H1 (cell line): ENCODE measurements around the gene RCBTB2. TPM values are rescaled to one million over a fixed set of nuclear protein-coding genes. Genes with fewer than 3 reads are reported as not detected.

Experiments used
- CTCF ChIA-PET: fragments of 300-600 bp; sonication (Branson Sonifier 250); formaldehyde crosslinking; loops from one replicate; lab custom pipeline; 2021; ENCODE audit not compliant: partially characterized antibody; lab: Charles Lee
- POLR2A ChIA-PET: fragments of 300-600 bp; sonication (Branson Sonifier 250); formaldehyde crosslinking; loops from one replicate; lab custom pipeline; 2021; ENCODE audit warnings: inconsistent platforms; ENCODE audit not compliant: partially characterized antibody; lab: Charles Lee
- DNase-seq, 2 experiments: peaks; one replicate each; pipeline versions ENCODE4 v3.0.0 to v3.0.0-alpha.2; 2010 to 2022; ENCODE audit warnings: low spot score in 2 of 2, low read depth in 1 of 2, mixed read lengths in 1 of 2
- FAIRE-seq: peaks from 2 replicates; lab custom pipeline; 2011; peaks lifted over from hg19 to GRCh38; lab: Jason Lieb, UNC
- H2AFZ ChIP-seq: 2 replicates; pipeline ENCODE4 v1.8.1; 2012; ENCODE audit warnings: low read length, inconsistent platforms
- H2AK5ac ChIP-seq: 2 replicates; pipeline ENCODE4 v1.6.1; 2013; ENCODE audit warnings: low read depth, low read length
- H2BK120ac ChIP-seq: replicated peaks from 2 replicates; pipeline ENCODE3; 2013; ENCODE audit warnings: low read depth, low read length, inconsistent platforms
- H2BK12ac ChIP-seq: 2 replicates; pipeline ENCODE4 v1.6.1; 2013; ENCODE audit warnings: low read depth, low read length
- H2BK15ac ChIP-seq: 2 replicates; pipeline ENCODE4 v1.6.1; 2013; ENCODE audit warnings: low read length
- H2BK20ac ChIP-seq: 2 replicates; pipeline ENCODE4 v1.6.1; 2013; ENCODE audit warnings: low read length
- H2BK5ac ChIP-seq: 2 replicates; pipeline ENCODE4 v1.6.1; 2013; ENCODE audit warnings: low read depth, low read length
- H3K14ac ChIP-seq: 2 replicates; pipeline ENCODE4 v1.6.1; 2013; ENCODE audit warnings: inconsistent platforms; ENCODE audit not compliant: insufficient read length
- H3K18ac ChIP-seq: 2 replicates; pipeline ENCODE4 v1.6.1; 2013; ENCODE audit warnings: low read length; ENCODE audit errors: extremely low read depth
- H3K23ac ChIP-seq: 2 replicates; pipeline ENCODE4 v1.6.1; 2013; ENCODE audit warnings: inconsistent platforms; ENCODE audit not compliant: insufficient read length
- H3K23me2 ChIP-seq: 2 replicates; pipeline ENCODE4 v1.6.1; 2013; ENCODE audit warnings: low read depth, low read length
- H3K27ac ChIP-seq: 2 replicates; pipeline ENCODE4 v1.6.1; 2011; ENCODE audit warnings: low read depth, low read length, inconsistent platforms
- H3K27me3 ChIP-seq, 4 experiments: replicated peaks in 1 of 4; 1 replicate in 1 of 4; 2 replicates in 3 of 4; pipeline versions ENCODE4 v1.6.1 to v1.8.1; 2011 to 2013; ENCODE audit warnings: low read length in 3 of 4, mild to moderate bottlenecking in 3 of 4, inconsistent platforms in 2 of 4, mixed read lengths in 2 of 4, moderate library complexity in 1 of 4; ENCODE audit not compliant: control insufficient read depth in 3 of 4, insufficient read depth in 3 of 4; ENCODE audit errors: extremely low read depth in 1 of 4
- H3K36me3 ChIP-seq, 4 experiments: 2 replicates each; pipeline versions ENCODE4 v1.6.1 to v1.8.1; 2011 to 2013; ENCODE audit warnings: mild to moderate bottlenecking in 4 of 4, low read length in 3 of 4, moderate library complexity in 2 of 4, control low read depth in 1 of 4, inconsistent platforms in 1 of 4; ENCODE audit not compliant: insufficient read depth in 4 of 4, control insufficient read depth in 2 of 4
- H3K4ac ChIP-seq: replicated peaks from 2 replicates; pipeline ENCODE3; 2013; ENCODE audit warnings: low read length, low read depth, mixed read lengths, inconsistent platforms; ENCODE audit not compliant: insufficient read length
- H3K4me1 ChIP-seq, 4 experiments: replicated peaks in 1 of 4; 1 replicate in 1 of 4; 2 replicates in 3 of 4; pipeline versions ENCODE4 v1.6.1 to v1.8.1; 2011 to 2013; ENCODE audit warnings: low read length in 3 of 4, inconsistent platforms in 2 of 4, mixed read lengths in 1 of 4; ENCODE audit not compliant: insufficient read depth in 4 of 4, control insufficient read depth in 3 of 4
- H3K4me2 ChIP-seq, 2 experiments: 2 replicates each; pipeline versions ENCODE4 v1.6.1 to v1.8.1; 2011 to 2013; ENCODE audit warnings: low read depth in 2 of 2, low read length in 2 of 2, control low read depth in 1 of 2, inconsistent platforms in 1 of 2, mild to moderate bottlenecking in 1 of 2; ENCODE audit not compliant: insufficient read depth in 1 of 2
- H3K4me3 ChIP-seq, 4 experiments: fragments of 200-600, 300-600 bp in 1 of 4; sonication (generic), shearing (Covaris generic), sonication (Bioruptor Twin) in 1 of 4; 2 replicates each; pipeline versions ENCODE4 v1.5.1 to v1.8.1; 2011 to 2016; ENCODE audit warnings: low read length in 4 of 4, low read depth in 3 of 4, control low read depth in 2 of 4, inconsistent platforms in 2 of 4, mild to moderate bottlenecking in 2 of 4, mixed read lengths in 1 of 4, moderate library complexity in 1 of 4; ENCODE audit not compliant: insufficient read depth in 2 of 4; ENCODE audit errors: extremely low read depth in 1 of 4
- H3K56ac ChIP-seq: replicated peaks from 2 replicates; pipeline ENCODE3; 2013; ENCODE audit warnings: low read depth, mild to moderate bottlenecking, mixed read lengths, low read length, inconsistent platforms; ENCODE audit not compliant: insufficient read length
- H3K79me1 ChIP-seq: 2 replicates; pipeline ENCODE4 v1.6.1; 2013; ENCODE audit warnings: low read depth, low read length, control low read depth
- H3K79me2 ChIP-seq, 2 experiments: 2 replicates each; pipeline versions ENCODE4 v1.6.1 to v1.8.1; 2012 to 2013; ENCODE audit warnings: low read length in 2 of 2, mild to moderate bottlenecking in 2 of 2, inconsistent platforms in 1 of 2; ENCODE audit not compliant: insufficient read depth in 2 of 2, control insufficient read depth in 1 of 2
- H3K9ac ChIP-seq, 4 experiments: replicated peaks in 1 of 4; 1 replicate in 1 of 4; 2 replicates in 3 of 4; pipeline versions ENCODE4 v1.6.1 to v1.8.1; 2011 to 2013; ENCODE audit warnings: low read depth in 3 of 4, low read length in 3 of 4, control low read depth in 2 of 4, mild to moderate bottlenecking in 2 of 4, moderate library complexity in 2 of 4, inconsistent platforms in 1 of 4; ENCODE audit errors: extremely low read depth in 1 of 4
- H3K9me3 ChIP-seq, 2 experiments: 2 replicates each; pipeline versions ENCODE4 v1.6.1 to v1.8.1; 2012 to 2013; ENCODE audit warnings: mild to moderate bottlenecking in 2 of 2, moderate library complexity in 2 of 2, control low read depth in 1 of 2, inconsistent platforms in 1 of 2, low read depth in 1 of 2, low read length in 1 of 2, mixed read lengths in 1 of 2; ENCODE audit not compliant: insufficient read depth in 2 of 2
- H4K20me1 ChIP-seq, 2 experiments: replicated peaks in 1 of 2; 2 replicates each; pipeline versions ENCODE3 to v1.8.1; 2011 to 2013; ENCODE audit warnings: inconsistent platforms in 2 of 2, low read length in 2 of 2, mild to moderate bottlenecking in 1 of 2; ENCODE audit not compliant: insufficient read depth in 2 of 2, control insufficient read depth in 1 of 2
- H4K5ac ChIP-seq: 2 replicates; pipeline ENCODE4 v1.6.1; 2013; ENCODE audit warnings: low read length, low read depth, mixed read lengths, inconsistent platforms; ENCODE audit not compliant: insufficient read length
- H4K8ac ChIP-seq: 2 replicates; pipeline ENCODE4 v1.8.0; 2013; ENCODE audit warnings: mild to moderate bottlenecking, moderate library complexity, low read length, inconsistent platforms; ENCODE audit not compliant: insufficient read depth; ENCODE audit errors: extremely low read depth
- H4K91ac ChIP-seq: replicated peaks from 2 replicates; pipeline ENCODE3; 2013; ENCODE audit warnings: low read length, mixed read lengths, inconsistent platforms; ENCODE audit not compliant: insufficient read length
- CREB1 ChIP-seq: IDR thresholded peaks from 2 replicates; pipeline ENCODE4 v1.6.1; 2012; ENCODE audit warnings: inconsistent platforms
- SUZ12 ChIP-seq: fragments of 200-600 bp; sonication (generic); IDR thresholded peaks from 2 replicates; pipeline ENCODE4 v1.6.1; 2012; ENCODE audit warnings: mild to moderate bottlenecking, inconsistent platforms, low read length, moderate library complexity, mixed read lengths
- WGBS, 2 experiments: shearing (Covaris generic) in 1 of 2; methylation state at CpG; one replicate each; pipeline versions ENCODE4 v1.1.6 to v1.1.7; 2013 to 2015; ENCODE audit warnings: low lambda C conversion rate in 2 of 2, mixed read lengths in 2 of 2, inconsistent platforms in 1 of 2, low coverage in 1 of 2, missing lambda C conversion rate in 1 of 2; ENCODE audit not compliant: insufficient replicate concordance in 2 of 2, insufficient coverage in 1 of 2, insufficient read length in 1 of 2; ENCODE audit errors: extremely low coverage in 1 of 2, missing lambda C conversion rate in 1 of 2; 5-methylcytosine and 5-hydroxymethylcytosine counted together
- polyA plus RNA-seq, 7 experiments: library from polyadenylated mRNA; depleted of rRNA in 3 of 7; stranded (reverse) in 5 of 7; unstranded in 2 of 7; fragments of >200 nt in 5 of 7; fragments of 200-250 nt in 2 of 7; gene quantifications; 1 replicate in 5 of 7; 2 replicates in 1 of 7; 4 replicates in 1 of 7; pipeline versions ENCODE4 v1.2.1 to v1.2.3, GENCODE V29; 2011 to 2013; ENCODE audit warnings: missing spikeins in 2 of 7, mixed read lengths in 2 of 7
- total RNA-seq: library from RNA; stranded (reverse); fragmentation: NEBNext Ultra II Directional; extraction: Animal tissue kit (Norgen Biotek cat#: 25700); gene quantifications from 2 replicates; pipeline ENCODE4 v1.2.1, GENCODE V29; 2021

RCBTB2 gene
- total and polyA plus RNA-seq, 2 of the 8 experiments (the other 6 are each of a cell fraction or from before 2014, with no cell fraction given): 5.2 to 8.4 TPM

DNA sequence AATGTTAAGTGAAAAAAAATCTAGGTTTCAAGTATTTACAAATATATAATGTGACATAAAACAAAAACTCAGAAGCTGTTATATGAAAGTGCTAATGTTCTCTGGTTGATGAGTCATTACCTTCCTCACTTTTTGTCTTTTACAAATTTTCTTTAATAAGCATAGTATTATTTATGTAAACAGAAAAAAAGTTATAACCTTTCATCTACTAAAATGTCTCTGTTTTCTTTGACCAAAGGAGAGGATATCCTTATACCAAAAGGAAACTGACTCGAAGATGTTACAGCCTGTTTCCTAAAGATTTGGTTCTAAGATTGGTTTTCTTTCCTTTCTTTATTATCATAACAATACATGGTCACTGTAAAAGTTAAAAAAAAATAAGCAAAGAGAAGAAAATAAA is 38.0 kb downstream of the RCBTB2 start:
- H3K18ac ChIP-seq: no peak overlapping the region
- H2BK5ac ChIP-seq: no peak overlapping the region
- no peak overlapping the region for H2AK5ac ChIP-seq
- no peaks in the 10 kb centered on the region for H3K9me3 ChIP-seq
- H3K56ac ChIP-seq: no peak overlapping the region
- no peak overlapping the region for H4K91ac ChIP-seq
- H3K4me2 ChIP-seq: no peak overlapping the region
- no peak overlapping the region for H3K27ac ChIP-seq
- no peak overlapping the region for H2BK20ac ChIP-seq
- no peak overlapping the region for H3K4me3 ChIP-seq
- H3K23me2 ChIP-seq: peaks cover 2% of the 10 kb centered on the region; the same call in 1 of the 2 replicates
- H3K4me1 ChIP-seq: peaks cover 0 to 12% (median 1%) of the 10 kb centered on the region in 4 experiments; a peak in 4 of 7 replicates
- H3K79me2 ChIP-seq: no peaks in the 10 kb centered on the region
- no peak overlapping the region for H2BK15ac ChIP-seq
- no peak overlapping the region for H3K14ac ChIP-seq
- H3K79me1 ChIP-seq: no peaks in the 10 kb centered on the region
- H3K4ac ChIP-seq: no peak overlapping the region
- FAIRE-seq (no peak), DNase-seq (no peak)
- H3K9ac ChIP-seq: no peak overlapping the region
- no peak overlapping the region for H2AFZ ChIP-seq
- no peak overlapping the region for H4K8ac ChIP-seq
- peaks cover 0 to 2% (median 0%) of the 10 kb centered on the region in 4 experiments; a peak in 1 of 8 replicates for H3K36me3 ChIP-seq
- H4K20me1 ChIP-seq: no peaks in the 10 kb centered on the region
- 89% methylated on average over 1 of the region's 1 CpG; no CpG with 5 or more reads in 1 of the 2 experiments for WGBS, 2 experiments
- ChIA-PET CTCF (interaction anchor here (2.3 kb wide), 1 partner anchor 10 kb away, joined by 11 read pairs; no protein-coding TSS in a partner anchor), POLR2A (no interaction called here)
- H4K5ac ChIP-seq: no peak overlapping the region
- H3K23ac ChIP-seq: no peak overlapping the region
- H2BK120ac ChIP-seq: no peak overlapping the region
- no peak overlapping the region for H2BK12ac ChIP-seq
- H3K27me3 ChIP-seq: no peaks in the 10 kb centered on the region
- TF ChIP-seq SUZ12: no peak
- TF ChIP-seq CREB1: no peak
